Naive thymus-derived CD4-positive, alpha-beta T cell (primary cell): ENCODE data around the gene RBBP8NL. TPM values are rescaled to one million over a fixed set of nuclear protein-coding genes. Genes with fewer than 3 reads are reported as not detected.

Source experiments
- ATAC-seq: fragments of 150-1000 bp; cut with Tn5 transposase; 2 replicates; pipeline ENCODE4 v1.10.0; 2021; ENCODE audit warnings: mild to moderate bottlenecking, moderate library complexity
- CTCF ChIA-PET: fragments of 350-600 bp; sonication (Branson Sonifier 250); formaldehyde crosslinking; loops from one replicate; lab custom pipeline; 2021; ENCODE audit warnings: antibody characterized with exemption; lab: Charles Lee
- POLR2A ChIA-PET: fragments of 350-600 bp; sonication (Branson Sonifier 250); formaldehyde crosslinking; loops from one replicate; lab custom pipeline; 2021; ENCODE audit warnings: antibody characterized with exemption, inconsistent platforms; lab: Charles Lee
- DNase-seq, 9 donors: peaks; one replicate each; pipeline versions ENCODE4 v3.0.0 to v3.0.0-alpha.2; 2020 to 2022; ENCODE audit warnings: mixed read lengths in 1 of 9
- H3K27ac ChIP-seq: one replicate; pipeline ENCODE4 v1.7.0; 2013; ENCODE audit warnings: mild to moderate bottlenecking, low read depth, low read length, moderate library complexity
- H3K27me3 ChIP-seq, 2 donors: one replicate each; pipeline ENCODE4 v1.7.0; 2013; ENCODE audit warnings: low read length in 2 of 2, mild to moderate bottlenecking in 2 of 2, moderate library complexity in 2 of 2; ENCODE audit not compliant: control insufficient read depth in 2 of 2, insufficient read depth in 2 of 2
- H3K36me3 ChIP-seq, 3 experiments: 1 replicate in 2 of 3; 2 replicates in 1 of 3; pipeline ENCODE4 v1.7.0; 2013; ENCODE audit warnings: low read length in 3 of 3, mild to moderate bottlenecking in 3 of 3, moderate library complexity in 1 of 3; ENCODE audit not compliant: insufficient read depth in 3 of 3, control insufficient read depth in 2 of 3
- H3K4me1 ChIP-seq, 2 donors: one replicate each; pipeline ENCODE4 v1.7.0; 2013; ENCODE audit warnings: low read length in 2 of 2, mild to moderate bottlenecking in 2 of 2, moderate library complexity in 1 of 2; ENCODE audit not compliant: control insufficient read depth in 2 of 2, insufficient read depth in 2 of 2
- H3K4me3 ChIP-seq: 2 replicates; pipeline ENCODE4 v1.7.0; 2013; ENCODE audit warnings: mild to moderate bottlenecking, low read length
- H3K9me3 ChIP-seq, 3 experiments: 1 replicate in 2 of 3; 2 replicates in 1 of 3; pipeline ENCODE4 v1.7.0; 2013; ENCODE audit warnings: low read length in 3 of 3; ENCODE audit not compliant: control insufficient read depth in 2 of 3
- H3K27ac Mint-ChIP-seq, 9 donors: one replicate each; pipeline ENCODE4 v1.8.0; 2020 to 2022; ENCODE audit warnings: mixed read lengths in 9 of 9, mild to moderate bottlenecking in 8 of 9, moderate library complexity in 5 of 9, inconsistent platforms in 2 of 9
- H3K27me3 Mint-ChIP-seq, 5 donors: one replicate each; pipeline ENCODE4 v1.8.0; 2021 to 2022; ENCODE audit warnings: mixed read lengths in 5 of 5, mild to moderate bottlenecking in 1 of 5
- H3K36me3 Mint-ChIP-seq, 5 donors: one replicate each; pipeline ENCODE4 v1.8.0; 2020 to 2022; ENCODE audit warnings: mixed read lengths in 5 of 5, mild to moderate bottlenecking in 3 of 5, inconsistent platforms in 1 of 5
- H3K4me1 Mint-ChIP-seq, 7 donors: one replicate each; pipeline ENCODE4 v1.8.0; 2020 to 2022; ENCODE audit warnings: mixed read lengths in 7 of 7, mild to moderate bottlenecking in 3 of 7, inconsistent platforms in 1 of 7
- H3K4me3 Mint-ChIP-seq, 10 donors: one replicate each; pipeline ENCODE4 v1.8.0; 2020 to 2022; ENCODE audit warnings: mild to moderate bottlenecking in 10 of 10, mixed read lengths in 10 of 10, moderate library complexity in 6 of 10, inconsistent platforms in 2 of 10
- H3K9me3 Mint-ChIP-seq, 11 donors: one replicate each; pipeline ENCODE4 v1.8.0; 2020 to 2022; ENCODE audit warnings: mixed read lengths in 11 of 11, mild to moderate bottlenecking in 4 of 11, inconsistent platforms in 1 of 11, moderate library complexity in 1 of 11
- intact Hi-C, 2 donors: fragments of 100-400 bp; cut with micrococcal nuclease; formaldehyde crosslinking; loops; one replicate each; pipeline ENCODE4 v1.15.1; 2023
- polyA plus RNA-seq, 2 donors: library from polyadenylated mRNA; unstranded; fragments of 300-500 nt; fragmentation: Illumina TruSeq; gene quantifications; one replicate each; pipeline ENCODE4 v1.2.3, GENCODE V29; 2021
- total RNA-seq, 6 experiments: library from RNA in 5 of 6; stranded (reverse) in 5 of 6; gene quantifications; 1 replicate in 5 of 6; 2 replicates in 1 of 6; pipeline ENCODE4 v1.2.3 and lab custom pipeline; 2021 to 2026

The RBBP8NL gene
- total and polyA plus RNA-seq, 7 experiments from 2014 or later: not detected

DNA sequence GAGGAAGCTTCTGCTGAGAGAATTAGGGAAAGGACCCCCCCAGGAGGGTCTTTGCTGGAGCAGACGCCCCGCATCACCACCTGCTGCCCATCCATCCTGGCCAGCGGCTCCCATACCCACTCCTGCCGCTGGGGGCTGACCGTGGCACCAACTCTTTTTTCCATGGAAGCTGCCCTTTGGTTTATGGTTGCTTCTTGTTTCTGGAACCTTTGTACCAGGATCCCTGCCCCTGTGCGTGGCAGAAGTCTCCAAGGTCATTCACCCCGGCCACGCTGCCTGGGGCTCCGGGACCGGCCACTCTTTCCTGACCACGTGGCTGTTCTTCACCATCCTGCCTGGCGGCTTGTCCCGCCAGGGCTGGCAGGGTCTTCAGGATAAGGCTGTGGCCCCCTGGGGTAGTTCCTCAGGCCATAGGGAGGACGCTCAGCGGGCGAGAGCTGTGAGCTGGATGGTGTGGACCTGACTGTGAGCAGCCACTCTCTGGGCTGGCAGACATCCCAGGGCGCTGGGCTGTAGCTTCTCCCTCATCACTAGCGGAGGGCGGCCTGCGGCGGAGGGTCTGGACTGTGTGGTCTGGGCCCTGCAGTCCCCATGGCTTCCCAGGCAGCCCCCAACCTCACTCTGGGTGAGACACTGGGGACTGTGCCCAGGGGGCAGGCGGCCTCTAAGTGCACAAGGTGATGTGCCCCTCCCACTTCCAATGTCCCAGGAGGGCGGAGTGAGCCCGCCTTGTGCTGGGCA, 22.8 kb upstream of the RBBP8NL start:
- no peak overlapping the region for H3K4me3 ChIP-seq
- POLR2A ChIA-PET: no interaction called here
- peaks cover 0 to 15% (median 0%) of the 10 kb centered on the region in 5 donors for H3K27me3 Mint-ChIP-seq
- no peaks in the 10 kb centered on the region for H3K27me3 ChIP-seq
- H3K36me3 Mint-ChIP-seq: no peaks in the 10 kb centered on the region
- intact Hi-C loops: no loop called here
- CTCF ChIA-PET: no interaction called here
- H3K4me1 ChIP-seq: no peaks in the 10 kb centered on the region
- H3K36me3 ChIP-seq: no peaks in the 10 kb centered on the region
- no peak for ATAC-seq
- no peaks in the 10 kb centered on the region for H3K4me1 Mint-ChIP-seq
- H3K4me3 Mint-ChIP-seq: no peak overlapping the region
- H3K27ac Mint-ChIP-seq: no peak overlapping the region
- H3K9me3 Mint-ChIP-seq: no peaks in the 10 kb centered on the region
- H3K9me3 ChIP-seq: no peaks in the 10 kb centered on the region
- no peak overlapping the region for H3K27ac ChIP-seq
- no peak for DNase-seq

DNA sequence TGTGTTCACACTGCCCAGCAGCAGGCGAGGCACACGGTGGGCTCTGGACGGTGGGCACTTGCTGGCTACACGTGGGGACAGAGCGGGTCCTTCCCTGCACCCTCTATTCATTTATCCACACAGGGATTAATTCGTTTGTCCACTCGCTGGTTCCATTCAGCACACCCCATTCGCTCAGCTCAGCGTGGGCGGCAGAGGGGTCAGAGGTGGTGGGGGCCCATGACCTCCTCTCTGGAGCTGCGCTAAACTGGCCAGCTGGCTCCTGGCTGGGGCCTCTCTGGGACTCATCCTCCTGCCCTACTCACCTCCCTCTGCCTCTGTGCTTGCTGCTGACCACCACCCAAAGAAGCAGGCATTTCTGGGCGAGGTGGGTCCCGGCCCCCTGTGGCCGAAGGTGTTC, 21.4 kb upstream of the RBBP8NL start:
- POLR2A ChIA-PET: no interaction called here
- peaks cover 0 to 10% (median 0%) of the 10 kb centered on the region in 5 donors for H3K27me3 Mint-ChIP-seq
- DNase-seq (no peak), ATAC-seq (no peak)
- Histone ChIP-seq H3K9me3 (no peaks in the 10 kb centered on the region), H3K4me1 (no peaks in the 10 kb centered on the region), H3K4me3 (no peak overlapping the region), H3K36me3 (no peaks in the 10 kb centered on the region), H3K27ac (no peak overlapping the region), H3K27me3 (no peaks in the 10 kb centered on the region)
- H3K4me1 Mint-ChIP-seq: no peaks in the 10 kb centered on the region
- H3K27ac Mint-ChIP-seq: no peak overlapping the region
- H3K9me3 Mint-ChIP-seq: no peaks in the 10 kb centered on the region
- no peaks in the 10 kb centered on the region for H3K36me3 Mint-ChIP-seq
- no peak overlapping the region for H3K4me3 Mint-ChIP-seq
- intact Hi-C loops: no loop called here
- CTCF ChIA-PET: no interaction called here

GRCh38 chr20:62448038-62448437, 20.7 kb upstream of the RBBP8NL start:
- Mint-ChIP-seq H3K36me3 (no peaks in the 10 kb centered on the region), H3K9me3 (no peaks in the 10 kb centered on the region), H3K4me3 (no peak overlapping the region), H3K27ac (no peak overlapping the region), H3K27me3 (peaks cover 0 to 15% (median 0%) of the 10 kb centered on the region in 5 donors), H3K4me1 (no peaks in the 10 kb centered on the region)
- no peak overlapping the region for H3K27ac ChIP-seq
- H3K36me3 ChIP-seq: no peaks in the 10 kb centered on the region
- intact Hi-C loops: no loop called here
- H3K4me3 ChIP-seq: no peak overlapping the region
- DNase-seq (no peak), ATAC-seq (no peak)
- H3K4me1 ChIP-seq: no peaks in the 10 kb centered on the region
- ChIA-PET CTCF (no interaction called here), POLR2A (no interaction called here)
- no peaks in the 10 kb centered on the region for H3K27me3 ChIP-seq
- no peaks in the 10 kb centered on the region for H3K9me3 ChIP-seq

DNA sequence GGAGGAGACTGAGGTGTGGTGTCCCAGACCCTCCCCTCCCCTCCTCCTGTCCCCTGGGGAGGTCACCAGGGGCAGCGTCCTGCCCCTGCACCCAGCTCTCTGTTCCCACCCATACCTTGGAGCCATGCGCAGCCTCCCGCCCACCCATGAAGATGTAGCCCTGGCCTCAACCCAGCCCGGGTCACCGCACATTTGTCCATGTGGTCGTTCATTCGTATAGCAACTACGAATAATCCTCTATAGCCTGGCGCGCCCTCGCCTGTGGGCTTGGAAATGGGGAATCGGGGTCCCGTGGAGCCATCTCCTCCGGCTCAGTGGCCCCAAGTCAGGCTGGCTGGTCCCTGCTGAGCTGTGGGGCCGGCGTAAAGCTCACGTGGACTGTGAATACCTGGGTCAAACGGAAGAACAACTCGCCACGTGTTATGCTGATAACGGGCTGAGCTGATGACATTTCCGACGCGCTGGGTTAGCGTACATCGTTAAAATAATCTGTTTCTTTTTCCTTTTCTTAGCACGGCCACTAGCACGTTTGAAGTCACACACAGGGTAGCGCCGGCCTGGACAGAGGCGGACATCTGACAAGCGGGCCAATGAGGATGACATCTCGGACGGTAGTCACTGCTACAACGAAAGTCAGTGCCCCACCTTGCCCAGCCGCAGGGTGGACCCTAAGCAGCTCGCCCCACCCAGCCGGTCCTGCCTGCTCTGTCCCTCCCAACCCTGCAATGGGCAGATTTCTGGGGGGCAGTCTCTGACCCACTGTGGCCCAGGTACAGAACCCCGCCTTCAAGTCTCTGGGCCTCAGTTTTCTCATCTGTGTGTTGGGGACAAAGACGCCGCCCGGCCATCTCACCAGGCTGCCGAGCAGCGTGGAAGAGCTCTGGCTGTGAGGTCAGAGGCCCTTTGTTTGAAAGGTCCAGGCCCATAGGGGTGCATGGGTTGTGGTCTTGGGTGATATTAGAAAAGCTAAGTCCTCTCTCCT, 19.8 kb upstream of the RBBP8NL start:
- Mint-ChIP-seq H3K4me1 (no peaks in the 10 kb centered on the region), H3K36me3 (no peaks in the 10 kb centered on the region), H3K27me3 (peaks cover 0 to 16% (median 0%) of the 10 kb centered on the region in 5 donors), H3K9me3 (peaks cover 0 to 2% (median 0%) of the 10 kb centered on the region in 11 donors), H3K4me3 (no peak overlapping the region), H3K27ac (no peak overlapping the region)
- ChIA-PET CTCF (no interaction called here), POLR2A (no interaction called here)
- no peaks in the 10 kb centered on the region for H3K4me1 ChIP-seq
- intact Hi-C loops: no loop called here
- H3K36me3 ChIP-seq: no peaks in the 10 kb centered on the region
- DNase-seq (no peak), ATAC-seq (no peak)
- no peak overlapping the region for H3K27ac ChIP-seq
- no peak overlapping the region for H3K4me3 ChIP-seq
- H3K9me3 ChIP-seq: no peaks in the 10 kb centered on the region
- H3K27me3 ChIP-seq: no peaks in the 10 kb centered on the region

DNA sequence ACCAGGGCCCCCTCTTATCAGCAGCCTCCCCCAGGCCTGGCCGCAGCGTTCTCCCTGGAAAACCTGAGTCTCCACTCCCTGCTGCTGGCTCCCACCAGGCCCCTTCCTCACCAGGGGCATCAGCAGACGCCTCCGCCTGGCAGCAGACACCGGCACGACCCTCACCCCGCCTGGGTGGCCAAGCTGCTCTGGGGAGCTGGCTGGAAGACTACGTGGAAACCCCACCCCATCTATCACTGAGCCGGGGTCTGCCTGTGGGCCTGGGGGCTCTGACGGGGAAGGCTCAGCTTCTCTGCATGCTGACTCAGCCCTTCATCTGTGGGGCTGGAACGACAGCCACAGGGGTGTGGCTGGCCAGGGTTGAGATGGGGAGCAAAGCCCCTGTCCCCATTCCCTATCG, 19.1 kb upstream of the RBBP8NL start:
- DNase-seq (no peak), ATAC-seq (no peak)
- Histone ChIP-seq H3K27ac (no peak overlapping the region), H3K9me3 (no peaks in the 10 kb centered on the region), H3K36me3 (no peaks in the 10 kb centered on the region), H3K4me3 (no peak overlapping the region), H3K4me1 (no peaks in the 10 kb centered on the region), H3K27me3 (no peaks in the 10 kb centered on the region)
- CTCF ChIA-PET: no interaction called here
- Mint-ChIP-seq H3K36me3 (no peaks in the 10 kb centered on the region), H3K9me3 (peaks cover 0 to 2% (median 0%) of the 10 kb centered on the region in 11 donors), H3K4me3 (no peak overlapping the region), H3K27me3 (peaks cover 0 to 16% (median 0%) of the 10 kb centered on the region in 5 donors), H3K4me1 (no peaks in the 10 kb centered on the region), H3K27ac (no peak overlapping the region)
- POLR2A ChIA-PET: no interaction called here
- intact Hi-C loops: no loop called here

DNA sequence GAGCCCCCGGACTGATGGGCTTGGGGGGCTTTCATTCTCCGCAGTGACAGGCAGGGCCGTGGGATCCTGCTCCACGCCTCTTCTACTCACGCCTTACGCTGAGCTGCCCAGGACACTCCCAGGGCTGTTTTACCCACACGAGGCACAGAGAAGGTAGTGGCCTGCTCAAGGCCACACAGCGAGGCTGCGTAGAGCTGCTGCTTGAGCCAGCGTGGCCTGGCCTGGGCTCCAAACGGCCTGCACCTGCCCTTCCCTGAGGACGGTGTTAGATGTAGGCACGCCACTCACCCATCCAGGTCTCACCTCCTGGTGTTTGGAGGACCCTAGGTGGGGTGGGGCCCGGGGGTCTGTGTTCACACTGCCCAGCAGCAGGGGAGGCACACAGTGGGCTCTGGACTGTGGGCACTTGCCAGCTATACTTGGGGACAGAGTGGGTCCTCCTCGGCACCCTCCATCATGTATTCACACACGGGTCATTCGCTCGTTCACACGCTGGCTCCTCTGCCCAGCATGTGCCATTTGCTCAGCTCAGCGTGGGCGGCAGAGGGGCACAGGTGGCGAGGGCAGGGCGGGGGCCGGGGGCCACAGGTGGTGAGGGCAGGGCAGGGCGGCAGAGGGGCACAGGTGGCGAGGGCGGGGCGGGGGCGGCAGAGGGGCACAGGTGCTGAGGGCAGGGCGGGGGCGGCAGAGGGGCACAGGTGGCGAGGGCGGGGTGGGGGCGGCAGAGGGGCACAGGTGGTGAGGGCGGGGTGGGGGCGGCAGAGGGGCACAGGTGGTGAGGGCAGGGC, 18.4 kb upstream of the RBBP8NL start:
- H3K4me3 Mint-ChIP-seq: no peak overlapping the region
- ATAC-seq: no peak
- POLR2A ChIA-PET: interaction anchor here (0.7 kb wide), 1 partner anchor 1746 kb away, joined by 4 read pairs; no protein-coding TSS in a partner anchor
- peaks cover 0 to 2% (median 0%) of the 10 kb centered on the region in 11 donors for H3K9me3 Mint-ChIP-seq
- H3K36me3 Mint-ChIP-seq: no peaks in the 10 kb centered on the region
- no peak for DNase-seq
- H3K27ac Mint-ChIP-seq: no peak overlapping the region
- Histone ChIP-seq H3K4me3 (no peak overlapping the region), H3K9me3 (no peaks in the 10 kb centered on the region), H3K27ac (no peak overlapping the region), H3K27me3 (no peaks in the 10 kb centered on the region), H3K36me3 (no peaks in the 10 kb centered on the region), H3K4me1 (no peaks in the 10 kb centered on the region)
- peaks cover 0 to 16% (median 0%) of the 10 kb centered on the region in 5 donors for H3K27me3 Mint-ChIP-seq
- CTCF ChIA-PET: no interaction called here
- no peaks in the 10 kb centered on the region for H3K4me1 Mint-ChIP-seq
- intact Hi-C loops: no loop called here
